Tongue (tissue), 3 donors: ENCODE measurements around the gene DDX52. TPM values are rescaled to one million over a fixed set of nuclear protein-coding genes. Genes with fewer than 3 reads are reported as not detected.

Experiments
- DNase-seq: peaks from one replicate; pipeline ENCODE4 v3.0.0-alpha.2; 2015
- small RNA-seq: library from RNA; depleted of rRNA; stranded (forward); fragments of <200 nt; gene quantifications from one replicate; pipeline ENCODE3, GENCODE V24; 2014; ENCODE audit warnings: low replicate concordance
- total RNA-seq: library from RNA; depleted of rRNA; stranded (reverse); fragments of >200 nt; gene quantifications from one replicate; pipeline ENCODE4 v1.2.3, GENCODE V29; 2014

The DDX52 gene
- total RNA-seq, 1 donor from 2014 or later: 23.8 TPM

GRCh38 chr17:37574427-37574826 is 68.8 kb downstream of the DDX52 start:
- no peak for DNase-seq

- DNase-seq: no peak
These were observed 71.6 kb downstream of the DDX52 start for GRCh38 chr17:37571674-37572073.

GRCh38 chr17:37570527-37571093 is 72.6 kb downstream of the DDX52 start:
- DNase-seq: peak; percentile 30

GRCh38 chr17:37568350-37569053 is 74.7 kb downstream of the DDX52 start:
- DNase-seq: no peak

GRCh38 chr17:37567538-37567937 is 75.7 kb downstream of the DDX52 start:
- DNase-seq: no peak

GRCh38 chr17:37567137-37567536 is 76.1 kb downstream of the DDX52 start:
- DNase-seq: no peak

- DNase-seq: no peak
These were observed 79.0 kb downstream of the DDX52 start for GRCh38 chr17:37564252-37564651.

- DNase-seq: no peak
These were observed 81.1 kb downstream of the DDX52 start for GRCh38 chr17:37562016-37562745.

Small RNAs within 50 kb of the gene (small RNA-seq; reads per million reads assigned to genes)
- gene MIR378J: not detected

Other genes with a start within 250 kb of the DDX52 start
- 45.0 TPM for gene ACACA, start 236.6 kb downstream of the DDX52 start, total RNA-seq
- 23.4 TPM for gene TADA2A, start 236.6 kb downstream of the DDX52 start, total RNA-seq
- gene DUSP14, start 153.6 kb downstream of the DDX52 start, total RNA-seq: 16.3 TPM
- gene SYNRG, start 34.0 kb downstream of the DDX52 start, total RNA-seq: 21.4 TPM
- gene HNF1B, start 101.6 kb upstream of the DDX52 start, total RNA-seq: not detected